ENCODE measurements around the gene CCDC148. TPM values are rescaled to one million over a fixed set of nuclear protein-coding genes. Genes with fewer than 3 reads are reported as not detected.

CCDC148 gene
- total and polyA plus RNA-seq, 2 donors (not counting 1 experiment from before 2014, with no cell fraction given): not detected

DNA sequence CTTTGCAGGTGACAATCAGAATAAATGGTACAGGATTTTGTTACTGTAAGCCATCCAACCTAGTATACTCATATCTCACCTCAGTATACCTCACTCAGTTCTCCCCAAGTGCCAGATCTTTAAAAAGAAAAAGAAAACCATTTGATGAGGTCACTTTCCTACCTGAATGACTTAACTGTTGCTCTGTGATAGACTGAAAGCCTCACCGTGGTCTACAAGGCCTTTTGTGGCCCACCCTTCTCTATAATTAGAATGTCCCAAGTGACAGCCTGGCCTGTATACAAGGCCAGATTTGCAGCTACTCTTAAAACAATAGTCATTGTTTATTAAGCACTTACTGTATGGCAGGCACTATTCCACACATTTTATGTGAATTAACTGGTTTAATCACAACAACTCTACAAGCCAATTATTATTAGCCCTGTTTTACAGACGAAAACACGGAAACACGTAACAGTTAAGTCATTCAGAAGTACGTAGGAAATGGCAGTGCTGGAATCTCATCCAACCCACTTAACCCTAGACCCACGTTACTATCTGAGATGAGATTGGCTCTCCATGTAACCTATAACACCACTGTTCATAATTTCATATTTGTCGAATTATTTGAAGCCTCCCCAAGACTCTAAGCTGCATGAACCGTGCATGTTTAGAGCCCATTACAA lies 28.5 kb upstream of the CCDC148 start:
- DNase-seq (no peak), ATAC-seq (ENCODE audit: low read depth) (no peak)
- Mint-ChIP-seq H3K4me3 (no peak overlapping the region), H3K4me1 (no peaks in the 10 kb centered on the region), H3K9me3 (ENCODE audit: insufficient read depth) (no peaks in the 10 kb centered on the region), H3K27me3 (no peaks in the 10 kb centered on the region), H3K27ac (no peak overlapping the region)
- WGBS (ENCODE audit: insufficient coverage): 87% methylated on average over 6 of the region's 8 CpGs
- H3K4me1 ChIP-seq (ENCODE audit: control insufficient read depth in 2 of 2, insufficient read depth in 2 of 2, low read length in 2 of 2): no peaks in the 10 kb centered on the region
- intact Hi-C loops (cut with micrococcal nuclease): no loop called here
- no peaks in the 10 kb centered on the region for H3K9me3 ChIP-seq (ENCODE audit: control extremely low read depth in 1 of 3, control insufficient read depth in 2 of 3, insufficient read depth in 1 of 3, low read length in 2 of 3)
- H3K36me3 ChIP-seq (replicated peaks in 1 of 2; ENCODE audit: control extremely low read depth in 1 of 2, control insufficient read depth in 1 of 2, extremely low read depth in 1 of 2, insufficient read depth in 2 of 2, low read length in 1 of 2): no peaks in the 10 kb centered on the region
- POLR2A ChIA-PET: no interaction called here
- CTCF ChIA-PET: no interaction called here
- H3K27ac ChIP-seq (ENCODE audit: low read length in 2 of 2): no peak overlapping the region
- no peak overlapping the region for H2AFZ ChIP-seq (ENCODE audit: insufficient read depth, low read depth, low read length, poor library complexity, severe bottlenecking)
- no peaks in the 10 kb centered on the region for H3K79me2 ChIP-seq (ENCODE audit: control insufficient read depth, insufficient read depth, low read length)
- no peak overlapping the region for H3K4me2 ChIP-seq (replicated peaks; ENCODE audit: low read depth, low read length, poor library complexity, severe bottlenecking)
- H4K20me1 ChIP-seq (ENCODE audit: control insufficient read depth, insufficient read depth, low read length, poor library complexity, severe bottlenecking): no peaks in the 10 kb centered on the region
- H3K9ac ChIP-seq (ENCODE audit: low read length): no peak overlapping the region
- H3K27me3 ChIP-seq (replicated peaks in 1 of 4; ENCODE audit: control extremely low read depth in 1 of 4, control insufficient read depth in 3 of 4, insufficient read depth in 4 of 4, low read length in 3 of 4): no peaks in the 10 kb centered on the region
- TF ChIP-seq, protein P1, sequence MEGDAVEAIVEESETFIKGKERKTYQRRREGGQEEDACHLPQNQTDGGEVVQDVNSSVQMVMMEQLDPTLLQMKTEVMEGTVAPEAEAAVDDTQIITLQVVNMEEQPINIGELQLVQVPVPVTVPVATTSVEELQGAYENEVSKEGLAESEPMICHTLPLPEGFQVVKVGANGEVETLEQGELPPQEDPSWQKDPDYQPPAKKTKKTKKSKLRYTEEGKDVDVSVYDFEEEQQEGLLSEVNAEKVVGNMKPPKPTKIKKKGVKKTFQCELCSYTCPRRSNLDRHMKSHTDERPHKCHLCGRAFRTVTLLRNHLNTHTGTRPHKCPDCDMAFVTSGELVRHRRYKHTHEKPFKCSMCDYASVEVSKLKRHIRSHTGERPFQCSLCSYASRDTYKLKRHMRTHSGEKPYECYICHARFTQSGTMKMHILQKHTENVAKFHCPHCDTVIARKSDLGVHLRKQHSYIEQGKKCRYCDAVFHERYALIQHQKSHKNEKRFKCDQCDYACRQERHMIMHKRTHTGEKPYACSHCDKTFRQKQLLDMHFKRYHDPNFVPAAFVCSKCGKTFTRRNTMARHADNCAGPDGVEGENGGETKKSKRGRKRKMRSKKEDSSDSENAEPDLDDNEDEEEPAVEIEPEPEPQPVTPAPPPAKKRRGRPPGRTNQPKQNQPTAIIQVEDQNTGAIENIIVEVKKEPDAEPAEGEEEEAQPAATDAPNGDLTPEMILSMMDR (IDR thresholded peaks at IDR 0.05): no peak
- no peak for TF ChIP-seq EZH2 (IDR thresholded peaks at IDR 0.05; ENCODE audit: borderline replicate concordance, insufficient read depth, low read depth, low read length, poor library complexity, severe bottlenecking)
- no peak overlapping the region for H3K4me3 ChIP-seq (ENCODE audit: control extremely low read depth in 1 of 5, extremely low read depth in 1 of 5, insufficient read depth in 1 of 5, low read depth in 2 of 5, low read length in 4 of 5)

- Mint-ChIP-seq H3K9me3 (ENCODE audit: insufficient read depth) (no peaks in the 10 kb centered on the region), H3K4me1 (peaks cover under 1% of the 10 kb centered on the region), H3K27ac (no peak overlapping the region), H3K4me3 (no peak overlapping the region), H3K27me3 (no peaks in the 10 kb centered on the region)
- Histone ChIP-seq H3K9me3 (ENCODE audit: control extremely low read depth in 1 of 3, control insufficient read depth in 2 of 3, insufficient read depth in 1 of 3, low read length in 2 of 3) (no peaks in the 10 kb centered on the region), H4K20me1 (ENCODE audit: control insufficient read depth, insufficient read depth, low read length, poor library complexity, severe bottlenecking) (no peaks in the 10 kb centered on the region), H3K4me2 (replicated peaks; ENCODE audit: low read depth, low read length, poor library complexity, severe bottlenecking) (no peak overlapping the region), H3K27ac (ENCODE audit: low read length in 2 of 2) (no peak overlapping the region), H3K27me3 (replicated peaks in 1 of 4; ENCODE audit: control extremely low read depth in 1 of 4, control insufficient read depth in 3 of 4, insufficient read depth in 4 of 4, low read length in 3 of 4) (no peaks in the 10 kb centered on the region), H3K4me3 (ENCODE audit: control extremely low read depth in 1 of 5, extremely low read depth in 1 of 5, insufficient read depth in 1 of 5, low read depth in 2 of 5, low read length in 4 of 5) (no peak overlapping the region), H3K79me2 (ENCODE audit: control insufficient read depth, insufficient read depth, low read length) (no peaks in the 10 kb centered on the region), H3K36me3 (replicated peaks in 1 of 2; ENCODE audit: control extremely low read depth in 1 of 2, control insufficient read depth in 1 of 2, extremely low read depth in 1 of 2, insufficient read depth in 2 of 2, low read length in 1 of 2) (no peaks in the 10 kb centered on the region), H2AFZ (ENCODE audit: insufficient read depth, low read depth, low read length, poor library complexity, severe bottlenecking) (no peak overlapping the region), H3K4me1 (ENCODE audit: control insufficient read depth in 2 of 2, insufficient read depth in 2 of 2, low read length in 2 of 2) (no peaks in the 10 kb centered on the region), H3K9ac (ENCODE audit: low read length) (no peak overlapping the region)
- DNase-seq: no peak
- ATAC-seq (ENCODE audit: low read depth): no peak
- intact Hi-C loops (cut with micrococcal nuclease): no loop called here
- TF ChIP-seq, protein P1 (IDR thresholded peaks at IDR 0.05): no peak
- TF ChIP-seq EZH2 (IDR thresholded peaks at IDR 0.05; ENCODE audit: borderline replicate concordance, insufficient read depth, low read depth, low read length, poor library complexity, severe bottlenecking): no peak
- POLR2A ChIA-PET: no interaction called here
- CTCF ChIA-PET: no interaction called here
Measured at GRCh38 chr2:158482594-158482993, 26.0 kb upstream of the CCDC148 start.
